ENCODE measurements around the gene TOMM40L.
"Not testable (repeated sequence)": the region's sequence is repeated elsewhere in the genome, so short reads cannot be mapped to it uniquely, and the experiment has no call there.

DNA sequence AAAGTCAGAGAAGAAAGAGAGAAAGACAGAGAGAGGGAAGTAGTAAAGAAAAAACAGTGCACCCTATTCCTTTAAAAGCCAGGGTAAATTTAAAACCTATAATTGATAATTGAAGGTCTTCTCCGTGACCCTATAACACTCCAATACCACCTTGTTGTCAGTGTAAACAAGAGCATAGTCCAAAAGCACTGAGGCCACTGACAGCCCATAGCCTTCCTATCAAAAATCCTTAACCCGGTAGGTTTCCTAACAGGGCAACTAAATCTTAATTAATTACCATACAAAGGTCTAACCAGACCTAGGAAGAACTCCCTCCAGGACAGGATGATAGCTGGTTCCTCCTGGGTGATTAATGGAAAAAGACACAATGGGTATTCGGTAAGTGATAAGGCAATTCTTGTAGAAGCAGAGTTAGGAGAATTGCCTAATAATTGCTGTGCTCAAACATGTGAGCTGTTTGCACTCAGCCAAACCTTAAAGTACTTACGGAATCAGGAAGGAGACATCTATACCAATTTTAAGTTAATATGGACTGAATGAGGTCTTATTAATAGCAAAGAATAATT is 30.2 kb downstream of the TOMM40L start:
- TF ChIP-seq, protein P1, sequence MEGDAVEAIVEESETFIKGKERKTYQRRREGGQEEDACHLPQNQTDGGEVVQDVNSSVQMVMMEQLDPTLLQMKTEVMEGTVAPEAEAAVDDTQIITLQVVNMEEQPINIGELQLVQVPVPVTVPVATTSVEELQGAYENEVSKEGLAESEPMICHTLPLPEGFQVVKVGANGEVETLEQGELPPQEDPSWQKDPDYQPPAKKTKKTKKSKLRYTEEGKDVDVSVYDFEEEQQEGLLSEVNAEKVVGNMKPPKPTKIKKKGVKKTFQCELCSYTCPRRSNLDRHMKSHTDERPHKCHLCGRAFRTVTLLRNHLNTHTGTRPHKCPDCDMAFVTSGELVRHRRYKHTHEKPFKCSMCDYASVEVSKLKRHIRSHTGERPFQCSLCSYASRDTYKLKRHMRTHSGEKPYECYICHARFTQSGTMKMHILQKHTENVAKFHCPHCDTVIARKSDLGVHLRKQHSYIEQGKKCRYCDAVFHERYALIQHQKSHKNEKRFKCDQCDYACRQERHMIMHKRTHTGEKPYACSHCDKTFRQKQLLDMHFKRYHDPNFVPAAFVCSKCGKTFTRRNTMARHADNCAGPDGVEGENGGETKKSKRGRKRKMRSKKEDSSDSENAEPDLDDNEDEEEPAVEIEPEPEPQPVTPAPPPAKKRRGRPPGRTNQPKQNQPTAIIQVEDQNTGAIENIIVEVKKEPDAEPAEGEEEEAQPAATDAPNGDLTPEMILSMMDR (IDR thresholded peaks at IDR 0.05), result not testable (repeated sequence)
- TF ChIP-seq, protein P2, sequence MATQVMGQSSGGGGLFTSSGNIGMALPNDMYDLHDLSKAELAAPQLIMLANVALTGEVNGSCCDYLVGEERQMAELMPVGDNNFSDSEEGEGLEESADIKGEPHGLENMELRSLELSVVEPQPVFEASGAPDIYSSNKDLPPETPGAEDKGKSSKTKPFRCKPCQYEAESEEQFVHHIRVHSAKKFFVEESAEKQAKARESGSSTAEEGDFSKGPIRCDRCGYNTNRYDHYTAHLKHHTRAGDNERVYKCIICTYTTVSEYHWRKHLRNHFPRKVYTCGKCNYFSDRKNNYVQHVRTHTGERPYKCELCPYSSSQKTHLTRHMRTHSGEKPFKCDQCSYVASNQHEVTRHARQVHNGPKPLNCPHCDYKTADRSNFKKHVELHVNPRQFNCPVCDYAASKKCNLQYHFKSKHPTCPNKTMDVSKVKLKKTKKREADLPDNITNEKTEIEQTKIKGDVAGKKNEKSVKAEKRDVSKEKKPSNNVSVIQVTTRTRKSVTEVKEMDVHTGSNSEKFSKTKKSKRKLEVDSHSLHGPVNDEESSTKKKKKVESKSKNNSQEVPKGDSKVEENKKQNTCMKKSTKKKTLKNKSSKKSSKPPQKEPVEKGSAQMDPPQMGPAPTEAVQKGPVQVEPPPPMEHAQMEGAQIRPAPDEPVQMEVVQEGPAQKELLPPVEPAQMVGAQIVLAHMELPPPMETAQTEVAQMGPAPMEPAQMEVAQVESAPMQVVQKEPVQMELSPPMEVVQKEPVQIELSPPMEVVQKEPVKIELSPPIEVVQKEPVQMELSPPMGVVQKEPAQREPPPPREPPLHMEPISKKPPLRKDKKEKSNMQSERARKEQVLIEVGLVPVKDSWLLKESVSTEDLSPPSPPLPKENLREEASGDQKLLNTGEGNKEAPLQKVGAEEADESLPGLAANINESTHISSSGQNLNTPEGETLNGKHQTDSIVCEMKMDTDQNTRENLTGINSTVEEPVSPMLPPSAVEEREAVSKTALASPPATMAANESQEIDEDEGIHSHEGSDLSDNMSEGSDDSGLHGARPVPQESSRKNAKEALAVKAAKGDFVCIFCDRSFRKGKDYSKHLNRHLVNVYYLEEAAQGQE (IDR thresholded peaks at IDR 0.05; ENCODE audit: insufficient read depth in 1 of 2, low read depth in 2 of 2, low read length in 1 of 2), result not testable (repeated sequence)
- TF ChIP-seq TCF7L2 (IDR thresholded peaks at IDR 0.05; ENCODE audit: low read depth, low read length), result not testable (repeated sequence)

Data from Panc1 (cell line).